ENCODE data around the gene VANGL2.

The VANGL2 gene

GRCh38 chr1:160465123-160465522 lies 64.8 kb downstream of the VANGL2 start:
- no peak for DNase-seq

- DNase-seq: no peak
These were observed 66.6 kb downstream of the VANGL2 start for GRCh38 chr1:160466961-160467360.

GRCh38 chr1:160467576-160467975 lies 67.2 kb downstream of the VANGL2 start:
- DNase-seq: no peak

- no peak for DNase-seq
These were observed 70.9 kb downstream of the VANGL2 start for GRCh38 chr1:160471253-160471652.

- DNase-seq: no peak
These were observed 71.7 kb downstream of the VANGL2 start for GRCh38 chr1:160472112-160472511.

- DNase-seq: no peak
These were observed 74.3 kb downstream of the VANGL2 start for GRCh38 chr1:160474392-160475242.

Data from activated CD4-positive, alpha-beta T cell treated with anti-CD3 and anti-CD28 coated beads, Interleukin-2, amount 50 U/mL, for 1 hour (primary cell).